Astrocyte of the cerebellum (primary cell): ENCODE results near the gene ACOT12.

ENCODE experiments used
- DNase-seq: peaks from one replicate; pipeline ENCODE4 v3.0.0-alpha.2; 2011; ENCODE audit warnings: low read depth
- H3K4me3 ChIP-seq: 2 replicates; pipeline ENCODE4 v1.5.1; 2011; ENCODE audit warnings: mild to moderate bottlenecking, low read depth, low read length, moderate library complexity
- CTCF ChIP-seq: IDR thresholded peaks from 2 replicates; pipeline ENCODE4 v1.5.1; 2012; ENCODE audit warnings: low read length, low read depth, moderate library complexity, mild to moderate bottlenecking; ENCODE audit errors: missing control alignments
- in situ Hi-C: cut with HindIII; loops from 2 replicates; pipeline ENCODE4 v1.10.0; 2017; ENCODE audit warnings: low sequenced_read_pairs

ACOT12 gene

GRCh38 chr5:81393783-81394718, at the start of gene ACOT12:
Gene ACOT12 (minus strand): TSS chr5:81394134. CDS start chr5:81394114, 20 bp downstream.
- no peak for DNase-seq
- H3K4me3 ChIP-seq: peak within 1 kb of the TSS; percentile 41
- in situ Hi-C loops: no loop called here
- TF ChIP-seq CTCF: no peak

- TF ChIP-seq CTCF: no peak
- H3K4me3 ChIP-seq: no peak overlapping the region
- DNase-seq: no peak
- in situ Hi-C loops: loop anchor here (25.0 kb wide), 1 partner anchor 802 kb away; no protein-coding TSS in a partner anchor
Measured at GRCh38 chr5:81435023-81435422, 41.1 kb upstream of the ACOT12 start.

- no peak for DNase-seq
- in situ Hi-C loops: loop anchor here (25.0 kb wide), 1 partner anchor 807 kb away; no protein-coding TSS in a partner anchor
- no peak for TF ChIP-seq CTCF
- no peak overlapping the region for H3K4me3 ChIP-seq
Measured at GRCh38 chr5:81429985-81430384, 36.1 kb upstream of the ACOT12 start.

GRCh38 chr5:81429363-81429762, 35.4 kb upstream of the ACOT12 start:
- no peak overlapping the region for H3K4me3 ChIP-seq

GRCh38 chr5:81428861-81429260, 34.9 kb upstream of the ACOT12 start:
- TF ChIP-seq CTCF: no peak
- no peak overlapping the region for H3K4me3 ChIP-seq
- in situ Hi-C loops: loop anchor here (25.0 kb wide), 1 partner anchor 808 kb away; no protein-coding TSS in a partner anchor
- peak; percentile 11 for DNase-seq

More at GRCh38 chr5:81429363-81429762, 35.4 kb upstream of the ACOT12 start:
- in situ Hi-C loops: loop anchor here (25.0 kb wide), 1 partner anchor 808 kb away; no protein-coding TSS in a partner anchor
- no peak for DNase-seq
- TF ChIP-seq CTCF: no peak

GRCh38 chr5:81428446-81428845, 34.5 kb upstream of the ACOT12 start:
- DNase-seq: no peak
- in situ Hi-C loops: loop anchor here (25.0 kb wide), 1 partner anchor 809 kb away; no protein-coding TSS in a partner anchor
- H3K4me3 ChIP-seq: no peak overlapping the region

More at GRCh38 chr5:81428446-81428845, 34.5 kb upstream of the ACOT12 start:
- TF ChIP-seq CTCF: no peak
